ENCODE measurements around the gene CSAG1.
"Not testable (repeated sequence)": the region's sequence is repeated elsewhere in the genome, so short reads cannot be mapped to it uniquely, and the experiment has no call there.

Gene CSAG1

GRCh38 chrX:152697952-152698931 lies 35.3 kb downstream of the CSAG1 start, which contains the start of gene MAGEA3:
MAGEA3 (plus strand) TSS chrX:152698794; CDS start chrX:152700833, 2,039 bp downstream.
- DNase-seq, result not testable (repeated sequence)

- not testable (repeated sequence) for DNase-seq
Measured at GRCh38 chrX:152681012-152681411, 52.5 kb downstream of the CSAG1 start.

Measured in hematopoietic multipotent progenitor cell treated with erythropoietin and hydrocortisone succinate and interleukin-3 and kit ligand, for 6 days (in vitro differentiated cells).